Mesenteric fat pad (tissue), 1 donor: ENCODE results near the gene ABLIM3. TPM values are rescaled to one million over a fixed set of nuclear protein-coding genes. Genes with fewer than 3 reads are reported as not detected.

ENCODE experiments used
- DNase-seq: peaks from one replicate; pipeline ENCODE4 v3.0.0-alpha.2; 2020; ENCODE audit warnings: low spot score
- total RNA-seq: library from RNA; stranded (reverse); fragmentation: NEBNext Ultra II Directional; extraction: Animal tissue kit (Norgen Biotek cat#: 25700); gene quantifications from one replicate; pipeline ENCODE4 v1.2.1, GENCODE V29; 2021
- donor health status: DM: yes; HTN: yes; CAD: no.

Gene ABLIM3
- total RNA-seq, 1 donor from 2014 or later, result 190 TPM

- no peak for DNase-seq
Observed at GRCh38 chr5:149156435-149157083, 15.3 kb downstream of the ABLIM3 start.

GRCh38 chr5:149157330-149157729, 16.0 kb downstream of the ABLIM3 start:
- DNase-seq, result no peak

- no peak for DNase-seq
Observed at GRCh38 chr5:149160291-149160787, 19.0 kb downstream of the ABLIM3 start.

- no peak for DNase-seq
Observed at GRCh38 chr5:149161026-149161687, 19.9 kb downstream of the ABLIM3 start.

- DNase-seq, result no peak
Observed at GRCh38 chr5:149161850-149162249, 20.6 kb downstream of the ABLIM3 start.

- no peak for DNase-seq
Observed at GRCh38 chr5:149162401-149163084, 21.2 kb downstream of the ABLIM3 start.

GRCh38 chr5:149164731-149165130, 23.4 kb downstream of the ABLIM3 start:
- DNase-seq, result no peak

GRCh38 chr5:149166128-149166527, 24.8 kb downstream of the ABLIM3 start:
- no peak for DNase-seq

GRCh38 chr5:149166591-149167100, 25.4 kb downstream of the ABLIM3 start:
- DNase-seq, result no peak

GRCh38 chr5:149168276-149168906, 27.1 kb downstream of the ABLIM3 start:
- no peak for DNase-seq

- no peak for DNase-seq
Observed at GRCh38 chr5:149170299-149170698, 29.0 kb downstream of the ABLIM3 start.

- DNase-seq, result no peak
Observed at GRCh38 chr5:149172261-149172660, 31.0 kb downstream of the ABLIM3 start.

- no peak for DNase-seq
Observed at GRCh38 chr5:149172709-149173505, 31.6 kb downstream of the ABLIM3 start.

- no peak for DNase-seq
Observed at GRCh38 chr5:149174847-149175234, 33.5 kb downstream of the ABLIM3 start.

GRCh38 chr5:149175346-149176105, 34.2 kb downstream of the ABLIM3 start:
- no peak for DNase-seq

- DNase-seq, result no peak
Observed at GRCh38 chr5:149177339-149177843, 36.1 kb downstream of the ABLIM3 start.

GRCh38 chr5:149177911-149178565, 36.7 kb downstream of the ABLIM3 start:
- no peak for DNase-seq

- no peak for DNase-seq
Observed at GRCh38 chr5:149181732-149182131, 40.4 kb downstream of the ABLIM3 start.

- DNase-seq, result no peak
Observed at GRCh38 chr5:149182241-149182640, 40.9 kb downstream of the ABLIM3 start.
